ENCODE data around the gene CSTPP1.

Gene CSTPP1

GRCh38 chr11:47175746-47176327 is 239.3 kb downstream of the CSTPP1 start:
- Histone ChIP-seq H2AK5ac (ENCODE audit: low read depth, low read length) (peak overlapping the region; percentile 27), H3K4me3 (ENCODE audit: low read length in 2 of 2) (peak overlapping the region; percentile 90 to 92), H3K27me3 (ENCODE audit: control insufficient read depth in 3 of 3, insufficient read depth in 3 of 3, low read depth in 1 of 3, low read length in 3 of 3) (no peaks in the 10 kb centered on the region), H2BK12ac (ENCODE audit: low read length) (no peak overlapping the region), H3K9ac (ENCODE audit: low read depth, low read length, poor library complexity) (peak overlapping the region; percentile 90), H2BK5ac (ENCODE audit: low read length) (peak overlapping the region; percentile 85), H3K18ac (ENCODE audit: low read length) (no peak overlapping the region), H3K14ac (ENCODE audit: low read length) (no peak overlapping the region), H2BK120ac (ENCODE audit: low read depth, low read length) (peak overlapping the region; percentile 48), H2BK15ac (ENCODE audit: low read length) (no peak overlapping the region), H4K91ac (ENCODE audit: low read depth, low read length, poor library complexity) (no peak overlapping the region), H3K27ac (replicated peaks; ENCODE audit: low read length) (no peak overlapping the region), H3K4me1 (ENCODE audit: control insufficient read depth in 2 of 2, insufficient read depth in 1 of 2, low read depth in 1 of 2, low read length in 2 of 2) (peaks cover 8 to 15% of the 10 kb centered on the region in 2 donors), H4K8ac (ENCODE audit: low read depth, low read length) (no peak overlapping the region), H3K4me2 (ENCODE audit: insufficient read depth, low read length, poor library complexity, severe bottlenecking) (peak overlapping the region; percentile 87), H3K79me1 (ENCODE audit: low read depth, low read length) (peaks cover 28% of the 10 kb centered on the region), H2AFZ (ENCODE audit: low read length) (peak overlapping the region; percentile 89), H3K36me3 (replicated peaks in 1 of 2; ENCODE audit: control insufficient read depth in 2 of 2, insufficient read depth in 2 of 2, low read length in 2 of 2) (peaks cover 35 to 46% of the 10 kb centered on the region in 2 donors), H3K4ac (ENCODE audit: low read length) (no peak overlapping the region), H3K9me3 (replicated peaks in 1 of 2; ENCODE audit: control insufficient read depth in 2 of 2, insufficient read depth in 1 of 2, low read depth in 1 of 2, low read length in 2 of 2) (no peaks in the 10 kb centered on the region), H3K23ac (ENCODE audit: low read depth, low read length, poor library complexity) (peak overlapping the region; percentile 21)
- WGBS, 2 donors (ENCODE audit: extremely low coverage in 2 of 2, insufficient read length in 2 of 2, insufficient replicate concordance in 1 of 2), result no CpG with 5 or more reads among the region's 14 CpGs
- no peak for DNase-seq (ENCODE audit: low spot score)

DNA sequence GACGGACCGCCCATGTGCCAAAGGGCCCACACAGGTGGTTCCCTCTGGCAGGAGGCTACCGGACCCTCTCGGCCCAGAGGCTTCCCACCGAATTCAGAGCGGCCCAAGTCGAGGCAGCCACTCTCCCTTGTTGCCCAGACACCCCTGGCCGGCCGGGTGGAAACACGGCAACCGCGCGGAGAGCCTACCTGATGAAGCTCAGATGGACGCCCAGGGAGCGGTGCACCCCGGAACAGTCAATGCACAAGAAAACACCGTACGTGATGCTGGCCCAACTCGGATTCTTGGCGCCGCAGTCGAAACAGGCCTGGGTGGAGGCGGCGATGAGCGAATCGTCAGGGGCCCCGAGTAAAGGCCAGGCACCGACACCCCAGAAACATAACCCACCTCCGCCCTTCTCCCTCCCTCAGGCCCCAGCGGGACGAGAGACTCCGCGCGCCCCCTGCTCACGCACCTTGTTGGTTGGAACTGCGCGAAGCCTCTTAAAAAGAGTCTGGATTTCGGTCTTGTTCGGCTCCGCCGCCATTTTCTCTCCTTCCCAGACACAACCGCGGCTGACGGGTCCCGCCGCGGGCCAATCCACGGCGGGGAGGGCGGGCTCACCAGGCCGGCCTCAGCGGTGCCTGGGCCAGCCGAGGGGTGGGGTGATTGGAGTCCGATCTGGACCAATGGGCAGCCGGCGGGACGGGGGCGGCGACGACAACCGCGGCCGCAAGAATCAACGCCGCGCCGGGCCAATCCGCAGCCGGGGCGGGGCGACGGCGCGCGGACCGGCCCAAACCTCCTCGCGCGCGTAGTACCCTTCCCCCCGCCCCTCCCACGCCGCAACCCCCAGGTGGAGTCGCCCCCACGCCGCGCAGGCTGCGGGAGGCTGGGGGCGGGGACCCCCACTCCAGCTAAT is 240.0 kb downstream of the CSTPP1 start, which contains the start of gene ARFGAP2:
ARFGAP2 (minus strand) TSS at position 552 of the 901 bp plus-strand sequence; CDS start at position 526, 26 bp downstream.
- peaks cover 8 to 15% of the 10 kb centered on the region in 2 donors for H3K4me1 ChIP-seq (ENCODE audit: control insufficient read depth in 2 of 2, insufficient read depth in 1 of 2, low read depth in 1 of 2, low read length in 2 of 2)
- peak within 1 kb of the TSS; percentile 92 for H3K18ac ChIP-seq (ENCODE audit: low read length)
- H2BK5ac ChIP-seq (ENCODE audit: low read length), result peak within 1 kb of the TSS; percentile 85
- H2BK12ac ChIP-seq (ENCODE audit: low read length), result no peak within 1 kb of the TSS
- H3K14ac ChIP-seq (ENCODE audit: low read length), result peak within 1 kb of the TSS; percentile 60
- H2AK5ac ChIP-seq (ENCODE audit: low read depth, low read length), result peak within 1 kb of the TSS; percentile 97
- H2BK120ac ChIP-seq (ENCODE audit: low read depth, low read length), result peak within 1 kb of the TSS; percentile 48
- no CpG with 5 or more reads among the region's 89 CpGs for WGBS, 2 donors (ENCODE audit: extremely low coverage in 2 of 2, insufficient read length in 2 of 2, insufficient replicate concordance in 1 of 2)
- no peak within 1 kb of the TSS for H3K4ac ChIP-seq (ENCODE audit: low read length)
- peaks cover 27% of the 10 kb centered on the region for H3K79me1 ChIP-seq (ENCODE audit: low read depth, low read length)
- H3K27ac ChIP-seq (replicated peaks; ENCODE audit: low read length), result peak within 1 kb of the TSS; percentile 76
- H3K9ac ChIP-seq (ENCODE audit: low read depth, low read length, poor library complexity), result peak within 1 kb of the TSS; percentile 90
- peaks cover 29 to 38% of the 10 kb centered on the region in 2 donors for H3K36me3 ChIP-seq (replicated peaks in 1 of 2; ENCODE audit: control insufficient read depth in 2 of 2, insufficient read depth in 2 of 2, low read length in 2 of 2)
- peak within 1 kb of the TSS; percentile 21 for H3K23ac ChIP-seq (ENCODE audit: low read depth, low read length, poor library complexity)
- peak within 1 kb of the TSS; percentile 96 for H3K4me2 ChIP-seq (ENCODE audit: insufficient read depth, low read length, poor library complexity, severe bottlenecking)
- DNase-seq (ENCODE audit: low spot score), result peak; percentile 93
- H3K9me3 ChIP-seq (replicated peaks in 1 of 2; ENCODE audit: control insufficient read depth in 2 of 2, insufficient read depth in 1 of 2, low read depth in 1 of 2, low read length in 2 of 2), result no peaks in the 10 kb centered on the region
- H4K8ac ChIP-seq (ENCODE audit: low read depth, low read length), result peak within 1 kb of the TSS; percentile 74
- peak within 1 kb of the TSS; percentile 98 for H2AFZ ChIP-seq (ENCODE audit: low read length)
- H3K4me3 ChIP-seq (ENCODE audit: low read length in 2 of 2), result peak within 1 kb of the TSS; percentile 90 to 92
- peak within 1 kb of the TSS; percentile 65 for H4K91ac ChIP-seq (ENCODE audit: low read depth, low read length, poor library complexity)
- no peaks in the 10 kb centered on the region for H3K27me3 ChIP-seq (ENCODE audit: control insufficient read depth in 3 of 3, insufficient read depth in 3 of 3, low read depth in 1 of 3, low read length in 3 of 3)
- peak within 1 kb of the TSS; percentile 42 for H2BK15ac ChIP-seq (ENCODE audit: low read length)

- Histone ChIP-seq H3K27ac (replicated peaks; ENCODE audit: low read length) (peak overlapping the region; percentile 76), H3K4me1 (ENCODE audit: control insufficient read depth in 2 of 2, insufficient read depth in 1 of 2, low read depth in 1 of 2, low read length in 2 of 2) (peaks cover 8 to 15% of the 10 kb centered on the region in 2 donors), H3K4me3 (ENCODE audit: low read length in 2 of 2) (peak overlapping the region; percentile 86 to 90), H2BK15ac (ENCODE audit: low read length) (peak overlapping the region; percentile 42), H2AFZ (ENCODE audit: low read length) (peak overlapping the region; percentile 98), H2BK5ac (ENCODE audit: low read length) (peak overlapping the region; percentile 2), H3K14ac (ENCODE audit: low read length) (peak overlapping the region; percentile 49), H3K79me1 (ENCODE audit: low read depth, low read length) (peaks cover 26% of the 10 kb centered on the region), H3K18ac (ENCODE audit: low read length) (peak overlapping the region; percentile 92), H2AK5ac (ENCODE audit: low read depth, low read length) (peak overlapping the region; percentile 97), H3K4me2 (ENCODE audit: insufficient read depth, low read length, poor library complexity, severe bottlenecking) (peak overlapping the region; percentile 96), H3K4ac (ENCODE audit: low read length) (no peak overlapping the region), H4K8ac (ENCODE audit: low read depth, low read length) (no peak overlapping the region), H3K27me3 (ENCODE audit: control insufficient read depth in 3 of 3, insufficient read depth in 3 of 3, low read depth in 1 of 3, low read length in 3 of 3) (no peaks in the 10 kb centered on the region), H3K9me3 (replicated peaks in 1 of 2; ENCODE audit: control insufficient read depth in 2 of 2, insufficient read depth in 1 of 2, low read depth in 1 of 2, low read length in 2 of 2) (no peaks in the 10 kb centered on the region), H4K91ac (ENCODE audit: low read depth, low read length, poor library complexity) (no peak overlapping the region), H3K9ac (ENCODE audit: low read depth, low read length, poor library complexity) (peak overlapping the region; percentile 75), H3K23ac (ENCODE audit: low read depth, low read length, poor library complexity) (peak overlapping the region; percentile 5), H2BK12ac (ENCODE audit: low read length) (no peak overlapping the region), H2BK120ac (ENCODE audit: low read depth, low read length) (no peak overlapping the region), H3K36me3 (replicated peaks in 1 of 2; ENCODE audit: control insufficient read depth in 2 of 2, insufficient read depth in 2 of 2, low read length in 2 of 2) (peaks cover 21 to 31% of the 10 kb centered on the region in 2 donors)
- no CpG with 5 or more reads among the region's 21 CpGs for WGBS, 2 donors (ENCODE audit: extremely low coverage in 2 of 2, insufficient read length in 2 of 2, insufficient replicate concordance in 1 of 2)
- DNase-seq (ENCODE audit: low spot score), result peak; percentile 71
These were observed 240.8 kb downstream of the CSTPP1 start for GRCh38 chr11:47177229-47177845.

Data from neuronal stem cell (in vitro differentiated cells).